Activated CD4-positive, alpha-beta T cell treated with anti-CD3 and anti-CD28 coated beads, Interleukin-2, amount 10 ng/mL, durations not matched to agents 24 days and 14 days (primary cell): ENCODE data around the gene CACNG7. TPM values are rescaled to one million over a fixed set of nuclear protein-coding genes. Genes with fewer than 3 reads are reported as not detected.

Experiments
- DNase-seq: peaks from one replicate; pipeline ENCODE4 v3.0.0; 2022
- H3K27ac Mint-ChIP-seq: one replicate; pipeline ENCODE4 v1.8.0; 2022; ENCODE audit warnings: mild to moderate bottlenecking, mixed read lengths
- H3K27me3 Mint-ChIP-seq: one replicate; pipeline ENCODE4 v1.8.0; 2022; ENCODE audit warnings: mixed read lengths
- H3K36me3 Mint-ChIP-seq: one replicate; pipeline ENCODE4 v1.8.0; 2022; ENCODE audit warnings: low read depth, mild to moderate bottlenecking, mixed read lengths
- H3K4me1 Mint-ChIP-seq: one replicate; pipeline ENCODE4 v1.8.0; 2021; ENCODE audit warnings: mixed read lengths
- H3K4me3 Mint-ChIP-seq: one replicate; pipeline ENCODE4 v1.8.0; 2022; ENCODE audit warnings: mild to moderate bottlenecking, moderate library complexity, mixed read lengths
- H3K9me3 Mint-ChIP-seq: one replicate; pipeline ENCODE4 v1.8.0; 2021; ENCODE audit warnings: mixed read lengths
- intact Hi-C: fragments of 100-400 bp; cut with micrococcal nuclease; formaldehyde crosslinking; loops from one replicate; pipeline ENCODE4 v1.15.1; 2023
- total RNA-seq: library from RNA; stranded (reverse); gene quantifications from 2 replicates; pipeline ENCODE4 v1.2.3, GENCODE V29; 2022

CACNG7 gene
- total RNA-seq, 1 donor from 2014 or later, result not detected

DNA sequence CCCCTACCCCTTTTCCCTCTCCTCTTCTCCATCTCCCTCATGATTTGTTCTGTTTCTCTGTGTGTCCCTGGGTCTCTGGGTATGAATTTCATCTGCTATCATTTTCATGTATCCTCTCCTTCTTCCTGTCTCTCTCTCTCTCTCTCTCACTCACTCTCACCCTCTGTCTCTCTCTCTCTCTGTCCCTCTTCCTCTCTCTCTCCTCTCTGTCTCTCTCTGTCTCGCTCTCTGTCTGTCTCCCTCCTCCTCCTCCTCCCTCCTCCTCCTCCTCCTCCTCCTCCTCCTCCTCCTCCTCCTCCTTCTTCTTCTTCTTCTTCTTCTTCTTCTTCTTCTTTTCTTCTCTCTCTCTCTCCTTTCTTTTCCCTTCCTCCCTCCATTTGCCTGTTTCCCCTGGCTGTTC lies 3.3 kb upstream of the CACNG7 start:
- Mint-ChIP-seq H3K9me3 (no peaks in the 10 kb centered on the region), H3K4me3 (no peak overlapping the region), H3K27me3 (peaks cover 54% of the 10 kb centered on the region), H3K4me1 (peaks cover 17% of the 10 kb centered on the region), H3K36me3 (peaks cover 8% of the 10 kb centered on the region), H3K27ac (no peak overlapping the region)
- DNase-seq, result no peak
- intact Hi-C loops, result loop anchor here (1.0 to 10.0 kb wide), 3 partner anchors 61 to 119 kb away; no protein-coding TSS in a partner anchor

DNA sequence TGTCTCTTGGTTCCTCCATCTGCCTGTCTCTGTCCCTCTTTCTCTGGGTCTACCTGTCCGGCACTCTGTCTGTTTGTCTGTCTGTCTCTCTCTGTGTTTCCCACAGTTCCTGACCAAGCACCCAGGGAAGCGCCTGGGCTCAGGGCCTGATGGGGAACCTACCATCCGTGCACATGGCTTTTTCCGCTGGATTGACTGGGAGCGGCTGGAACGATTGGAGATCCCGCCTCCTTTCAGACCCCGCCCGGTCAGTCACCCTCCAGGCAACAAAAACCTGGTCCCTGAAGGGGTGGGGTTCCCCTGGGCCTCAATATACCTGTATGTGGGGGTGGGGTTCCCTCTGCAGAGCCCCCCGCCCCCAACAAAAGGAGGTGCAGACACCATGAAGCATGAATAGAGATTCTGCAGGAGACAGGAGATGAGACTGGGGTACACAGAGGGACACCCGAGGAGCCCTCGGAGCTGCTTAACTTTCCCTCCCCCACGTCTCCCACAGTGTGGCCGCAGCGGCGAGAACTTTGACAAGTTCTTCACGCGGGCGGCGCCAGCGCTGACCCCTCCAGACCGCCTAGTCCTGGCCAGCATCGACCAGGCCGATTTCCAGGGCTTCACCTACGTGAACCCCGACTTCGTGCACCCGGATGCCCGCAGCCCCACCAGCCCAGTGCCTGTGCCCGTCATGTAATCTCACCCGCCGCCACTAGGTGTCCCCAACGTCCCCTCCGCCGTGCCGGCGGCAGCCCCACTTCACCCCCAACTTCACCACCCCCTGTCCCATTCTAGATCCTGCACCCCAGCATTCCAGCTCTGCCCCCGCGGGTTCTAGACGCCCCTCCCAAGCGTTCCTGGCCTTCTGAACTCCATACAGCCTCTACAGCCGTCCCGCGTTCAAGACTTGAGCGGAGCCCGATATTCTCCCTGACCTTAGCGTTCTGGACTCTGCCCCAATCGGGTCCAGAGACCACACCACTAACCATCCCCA lies 2.6 kb upstream of the CACNG7 start:
- peaks cover 60% of the 10 kb centered on the region for H3K27me3 Mint-ChIP-seq
- peaks cover 8% of the 10 kb centered on the region for H3K36me3 Mint-ChIP-seq
- peak; percentile 92 for DNase-seq
- no peaks in the 10 kb centered on the region for H3K9me3 Mint-ChIP-seq
- intact Hi-C loops, result loop anchor here (1.0 to 10.0 kb wide), 3 partner anchors 62 to 118 kb away; no protein-coding TSS in a partner anchor
- H3K4me1 Mint-ChIP-seq, result peaks cover 17% of the 10 kb centered on the region
- H3K4me3 Mint-ChIP-seq, result no peak overlapping the region
- no peak overlapping the region for H3K27ac Mint-ChIP-seq

DNA sequence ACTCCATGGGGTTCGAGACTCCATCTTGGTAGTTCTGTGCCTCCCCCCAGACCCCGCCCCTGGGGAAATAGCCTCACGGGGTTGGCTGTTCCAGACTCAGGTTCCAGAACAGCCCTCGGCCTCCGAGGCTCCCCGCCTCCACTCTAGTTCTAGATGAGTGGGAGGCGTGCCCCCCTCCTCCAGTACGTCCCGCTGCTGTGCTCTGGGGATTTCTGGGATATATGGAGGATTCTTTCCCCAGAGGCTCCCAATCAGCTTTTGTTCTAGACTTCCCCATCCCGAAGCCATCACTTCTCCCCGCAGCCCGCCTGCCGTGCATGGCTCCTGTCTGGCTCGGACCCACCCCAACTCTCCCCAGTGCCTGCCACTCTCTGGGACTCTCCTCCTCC lies 1.9 kb upstream of the CACNG7 start:
- no peaks in the 10 kb centered on the region for H3K9me3 Mint-ChIP-seq
- H3K27ac Mint-ChIP-seq, result no peak overlapping the region
- H3K36me3 Mint-ChIP-seq, result peaks cover 8% of the 10 kb centered on the region
- peaks cover 67% of the 10 kb centered on the region for H3K27me3 Mint-ChIP-seq
- no peak overlapping the region for H3K4me3 Mint-ChIP-seq
- intact Hi-C loops, result loop anchor here (5.0 to 10.0 kb wide), 2 partner anchors 62 to 70 kb away; no protein-coding TSS in a partner anchor
- DNase-seq, result no peak
- peaks cover 17% of the 10 kb centered on the region for H3K4me1 Mint-ChIP-seq

DNA sequence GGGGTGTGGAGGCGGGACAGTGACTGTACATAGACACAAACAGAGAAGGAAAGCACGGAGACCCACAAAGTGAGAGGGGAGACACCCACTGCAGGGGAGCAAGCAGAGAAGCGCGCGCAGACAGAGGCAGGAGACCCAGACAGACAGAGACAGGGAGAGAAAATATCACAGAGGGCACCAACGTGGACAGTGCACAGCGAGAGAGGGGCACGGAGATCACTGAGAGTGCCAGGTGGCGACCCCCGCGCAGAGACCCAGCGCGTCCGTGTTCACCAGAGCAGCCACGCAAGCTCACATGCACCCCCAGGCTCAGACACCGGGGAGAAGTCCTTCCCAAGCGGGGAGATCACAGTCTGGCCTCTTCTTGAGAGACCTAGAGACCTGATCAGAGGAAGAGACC lies 1.4 kb upstream of the CACNG7 start:
- peaks cover 8% of the 10 kb centered on the region for H3K36me3 Mint-ChIP-seq
- peak overlapping the region; percentile 8 for H3K4me3 Mint-ChIP-seq
- DNase-seq, result no peak
- no peak overlapping the region for H3K27ac Mint-ChIP-seq
- intact Hi-C loops, result loop anchor here (5.0 to 10.0 kb wide), 2 partner anchors 63 to 70 kb away; no protein-coding TSS in a partner anchor
- no peaks in the 10 kb centered on the region for H3K9me3 Mint-ChIP-seq
- peaks cover 17% of the 10 kb centered on the region for H3K4me1 Mint-ChIP-seq
- peaks cover 67% of the 10 kb centered on the region for H3K27me3 Mint-ChIP-seq

DNA sequence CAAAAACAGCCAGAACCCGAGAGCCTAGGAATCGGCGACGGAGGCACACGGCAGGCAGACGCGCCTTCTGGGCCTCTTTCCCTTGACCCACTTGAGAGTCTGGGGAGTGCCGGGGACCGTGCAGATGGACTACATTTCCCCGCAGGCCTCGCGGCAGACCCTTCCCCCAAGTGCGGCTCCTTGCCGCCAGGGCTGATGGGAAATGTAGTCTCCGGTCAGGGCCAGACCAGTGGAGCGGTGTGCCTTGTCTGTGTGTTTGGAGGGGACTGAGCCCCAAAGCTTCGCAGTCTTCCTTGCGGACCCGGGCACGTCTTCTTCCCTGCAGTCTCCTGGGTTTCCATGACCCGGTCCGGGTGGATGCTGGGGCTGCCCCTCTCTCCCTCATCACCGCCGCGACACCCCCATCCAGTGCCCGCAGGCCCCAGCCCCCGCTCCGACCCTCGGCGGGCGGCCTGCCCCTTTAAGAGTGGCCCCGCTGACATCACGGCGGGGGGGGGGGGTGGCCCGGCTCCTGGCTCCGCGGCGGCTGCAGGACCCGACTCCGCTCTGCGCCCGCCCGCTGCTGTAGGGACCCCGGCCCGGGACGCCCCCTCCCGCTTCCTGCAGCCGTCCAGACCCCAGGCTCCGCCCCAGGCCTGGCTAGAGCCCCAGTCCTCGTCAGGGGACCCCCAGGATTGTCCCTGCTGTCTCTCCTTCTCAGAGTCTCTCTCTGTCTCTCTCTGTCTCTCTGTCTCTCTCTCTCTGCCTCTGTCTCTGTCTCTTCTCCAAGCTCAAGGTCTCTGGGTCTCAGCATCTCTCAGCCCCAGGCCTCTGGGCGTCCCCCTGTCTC lies 758 bp upstream of the CACNG7 start:
- peak overlapping the region; percentile 29 for H3K4me3 Mint-ChIP-seq
- H3K27ac Mint-ChIP-seq, result peak overlapping the region; percentile 5
- peaks cover 8% of the 10 kb centered on the region for H3K36me3 Mint-ChIP-seq
- H3K9me3 Mint-ChIP-seq, result no peaks in the 10 kb centered on the region
- intact Hi-C loops, result loop anchor here (5.0 to 10.0 kb wide), 2 partner anchors 64 to 69 kb away; no protein-coding TSS in a partner anchor
- peaks cover 66% of the 10 kb centered on the region for H3K27me3 Mint-ChIP-seq
- peak; percentile 83 for DNase-seq
- H3K4me1 Mint-ChIP-seq, result peaks cover 17% of the 10 kb centered on the region

DNA sequence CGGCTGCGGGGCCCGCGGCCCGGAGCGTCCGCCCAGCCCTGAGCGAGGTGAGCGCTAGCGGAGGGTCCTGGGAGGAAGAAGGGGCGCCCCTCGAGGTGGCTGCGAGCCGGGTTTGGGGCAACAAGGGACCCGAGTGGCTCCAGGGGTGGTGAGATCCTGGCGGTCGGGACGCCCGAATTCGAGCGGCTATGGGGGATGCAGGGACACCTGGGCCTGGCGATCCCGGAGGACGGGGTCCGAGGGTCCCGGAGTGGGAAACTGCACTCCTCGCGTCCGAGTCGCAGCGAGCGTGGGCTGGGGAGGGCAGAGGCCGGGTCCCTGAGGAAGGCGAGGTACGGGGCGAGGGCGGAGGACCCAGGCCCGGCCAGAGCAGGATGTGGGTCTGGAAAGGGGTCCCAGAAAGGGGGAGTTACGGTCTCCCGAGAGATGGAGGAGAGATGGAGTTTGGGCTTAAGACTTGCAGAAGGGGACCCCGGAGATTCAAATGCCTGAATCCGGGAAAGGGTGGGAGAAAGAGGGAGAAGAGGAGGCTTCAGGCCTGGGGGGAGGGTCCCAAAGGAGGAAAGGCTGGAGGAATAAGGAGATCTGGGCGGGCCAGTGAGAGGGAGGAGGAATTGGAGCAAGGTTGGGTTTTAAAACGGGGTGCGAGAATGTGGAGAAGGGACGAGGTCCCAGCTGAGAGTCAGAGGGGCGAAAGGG lies 542 bp downstream of the CACNG7 start:
- intact Hi-C loops, result loop anchor here (5.0 to 10.0 kb wide), 2 partner anchors 65 to 68 kb away; no protein-coding TSS in a partner anchor
- no peak overlapping the region for H3K27ac Mint-ChIP-seq
- no peak overlapping the region for H3K4me3 Mint-ChIP-seq
- H3K27me3 Mint-ChIP-seq, result peaks cover 64% of the 10 kb centered on the region
- no peaks in the 10 kb centered on the region for H3K9me3 Mint-ChIP-seq
- no peak for DNase-seq
- H3K4me1 Mint-ChIP-seq, result peaks cover 17% of the 10 kb centered on the region
- peaks cover 8% of the 10 kb centered on the region for H3K36me3 Mint-ChIP-seq

DNA sequence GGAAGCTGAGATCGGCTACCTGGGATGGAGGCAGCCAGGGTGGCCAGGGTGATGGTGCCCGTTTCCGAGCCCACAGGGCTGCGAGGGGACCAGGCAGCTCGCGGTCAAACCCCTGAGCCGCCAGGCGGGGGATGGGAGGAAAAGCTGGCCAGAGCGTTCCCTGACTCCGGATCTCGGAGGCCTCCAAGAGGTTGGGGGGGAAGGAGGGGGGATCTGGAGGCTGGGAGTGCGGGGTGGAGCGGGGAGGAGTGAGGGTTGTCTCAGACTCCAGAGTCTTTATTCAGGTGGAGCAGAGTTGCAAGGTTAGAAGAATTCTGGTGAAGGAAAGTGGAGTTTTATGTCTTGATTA lies 1.1 kb downstream of the CACNG7 start:
- Mint-ChIP-seq H3K36me3 (peaks cover 8% of the 10 kb centered on the region), H3K9me3 (no peaks in the 10 kb centered on the region), H3K27ac (no peak overlapping the region), H3K4me1 (peaks cover 17% of the 10 kb centered on the region), H3K4me3 (no peak overlapping the region), H3K27me3 (peaks cover 60% of the 10 kb centered on the region)
- DNase-seq, result no peak
- intact Hi-C loops, result no loop called here

DNA sequence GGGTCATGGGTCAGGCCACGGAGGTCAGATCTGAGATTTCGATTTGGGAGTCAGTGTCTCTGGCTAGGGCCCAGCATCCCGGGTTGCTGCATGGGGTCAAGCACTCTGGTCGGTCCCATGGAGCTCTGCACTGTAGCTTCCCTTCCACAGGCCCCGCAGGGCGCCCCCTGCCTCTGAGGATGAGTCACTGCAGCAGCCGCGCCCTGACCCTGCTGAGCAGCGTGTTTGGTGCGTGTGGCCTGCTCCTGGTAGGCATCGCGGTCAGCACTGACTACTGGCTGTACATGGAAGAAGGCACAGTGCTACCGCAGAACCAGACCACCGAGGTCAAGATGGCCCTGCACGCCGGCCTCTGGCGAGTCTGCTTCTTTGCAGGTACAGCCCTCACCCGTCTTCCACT lies 3.6 kb downstream of the CACNG7 start:
- no peak overlapping the region for H3K4me3 Mint-ChIP-seq
- DNase-seq, result peak; percentile 66
- H3K27me3 Mint-ChIP-seq, result peaks cover 39% of the 10 kb centered on the region
- H3K4me1 Mint-ChIP-seq, result peaks cover 9% of the 10 kb centered on the region
- H3K27ac Mint-ChIP-seq, result no peak overlapping the region
- intact Hi-C loops, result no loop called here
- H3K36me3 Mint-ChIP-seq, result peaks cover 6% of the 10 kb centered on the region
- H3K9me3 Mint-ChIP-seq, result no peaks in the 10 kb centered on the region

DNA sequence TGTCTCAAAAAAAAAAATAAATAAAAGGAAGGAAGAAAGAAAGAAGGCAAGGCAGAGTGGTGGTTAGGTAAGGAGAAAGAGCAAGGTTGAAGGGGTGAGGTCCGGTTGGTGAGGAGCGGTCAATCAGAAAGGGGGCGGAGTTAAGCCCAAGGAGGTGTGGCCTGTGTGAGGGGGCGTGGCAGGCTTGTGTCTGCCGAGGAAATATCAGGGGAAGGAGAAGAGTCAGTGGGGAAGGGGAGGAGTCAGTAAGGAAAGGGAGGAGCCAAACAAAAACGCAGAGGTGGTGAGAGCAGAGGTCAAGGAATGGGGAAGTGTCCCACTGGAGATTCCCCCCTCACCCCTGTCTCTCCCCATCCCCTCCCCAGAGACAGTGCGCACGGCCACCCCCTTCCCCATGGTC lies 5.9 kb downstream of the CACNG7 start:
- Mint-ChIP-seq H3K4me1 (no peaks in the 10 kb centered on the region), H3K9me3 (no peaks in the 10 kb centered on the region), H3K27ac (no peak overlapping the region), H3K27me3 (peaks cover 21% of the 10 kb centered on the region), H3K36me3 (no peaks in the 10 kb centered on the region), H3K4me3 (no peak overlapping the region)
- intact Hi-C loops, result no loop called here
- DNase-seq, result no peak

DNA sequence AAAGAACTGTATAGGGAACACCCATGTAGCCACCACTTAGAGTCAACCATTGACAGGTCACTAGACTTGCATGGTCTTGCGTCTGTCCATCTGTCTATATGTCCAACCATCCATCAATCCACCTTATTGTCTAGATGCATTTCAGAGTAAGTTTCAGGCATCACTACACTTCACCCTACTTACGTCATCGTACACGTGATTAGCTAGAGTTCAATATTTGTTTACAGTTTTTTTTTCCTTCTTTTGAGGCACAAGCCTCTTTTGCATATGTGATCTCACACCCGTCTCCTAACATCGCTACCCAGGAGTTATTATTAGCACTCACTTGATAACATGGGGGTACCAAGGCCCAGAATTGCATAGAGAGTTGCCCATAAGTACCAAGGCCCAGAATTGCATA lies 6.9 kb downstream of the CACNG7 start:
- Mint-ChIP-seq H3K27me3 (peaks cover 12% of the 10 kb centered on the region), H3K4me3 (no peak overlapping the region), H3K27ac (no peak overlapping the region), H3K9me3 (no peaks in the 10 kb centered on the region), H3K4me1 (no peaks in the 10 kb centered on the region), H3K36me3 (no peaks in the 10 kb centered on the region)
- no peak for DNase-seq
- intact Hi-C loops, result no loop called here

DNA sequence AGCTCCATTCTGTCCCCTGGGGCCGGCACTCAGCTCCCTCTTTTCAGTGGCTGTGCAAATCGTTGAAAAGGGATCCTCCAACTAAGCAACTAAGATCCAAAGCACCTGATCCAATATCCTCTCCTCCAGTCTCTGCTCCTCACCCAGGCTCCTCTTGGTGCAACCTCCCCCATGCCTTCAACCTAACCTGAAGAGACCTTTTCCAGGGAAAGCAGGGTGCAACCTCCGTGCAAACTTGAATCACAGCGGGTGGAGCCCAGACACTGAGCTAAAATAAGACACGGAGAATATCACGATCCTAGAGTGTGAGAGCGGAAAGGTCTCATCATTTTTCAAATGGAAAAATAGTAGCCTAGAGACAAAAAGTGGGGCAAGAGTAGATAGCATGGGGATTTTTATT lies 8.3 kb downstream of the CACNG7 start:
- intact Hi-C loops, result no loop called here
- Mint-ChIP-seq H3K27ac (no peak overlapping the region), H3K36me3 (no peaks in the 10 kb centered on the region), H3K9me3 (no peaks in the 10 kb centered on the region), H3K27me3 (no peaks in the 10 kb centered on the region), H3K4me3 (no peak overlapping the region), H3K4me1 (no peaks in the 10 kb centered on the region)
- DNase-seq, result no peak

DNA sequence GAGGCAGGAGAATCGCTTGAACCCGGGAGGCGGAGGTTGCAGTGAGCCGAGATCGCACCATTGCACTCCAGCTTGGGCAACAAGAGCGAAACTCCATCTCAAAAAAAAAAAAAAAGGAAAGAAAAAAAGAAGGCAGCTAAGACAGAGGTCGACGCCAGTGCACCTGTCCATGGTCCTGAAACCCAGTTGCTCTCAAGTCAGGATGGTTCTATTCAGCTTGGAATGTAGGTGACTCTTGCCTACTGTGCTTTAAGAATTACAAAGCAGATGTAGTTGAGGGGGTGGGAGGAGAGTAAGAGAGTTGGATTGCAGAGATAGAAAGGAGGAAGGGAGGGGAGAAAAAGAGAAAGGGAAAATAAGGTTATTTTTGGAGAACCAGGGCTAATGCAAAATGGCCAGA lies 18.7 kb downstream of the CACNG7 start:
- DNase-seq, result peak; percentile 81
- H3K4me3 Mint-ChIP-seq, result no peak overlapping the region
- no peaks in the 10 kb centered on the region for H3K36me3 Mint-ChIP-seq
- H3K9me3 Mint-ChIP-seq, result peaks cover 8% of the 10 kb centered on the region
- intact Hi-C loops, result no loop called here
- no peaks in the 10 kb centered on the region for H3K27me3 Mint-ChIP-seq
- H3K4me1 Mint-ChIP-seq, result no peaks in the 10 kb centered on the region
- H3K27ac Mint-ChIP-seq, result no peak overlapping the region

DNA sequence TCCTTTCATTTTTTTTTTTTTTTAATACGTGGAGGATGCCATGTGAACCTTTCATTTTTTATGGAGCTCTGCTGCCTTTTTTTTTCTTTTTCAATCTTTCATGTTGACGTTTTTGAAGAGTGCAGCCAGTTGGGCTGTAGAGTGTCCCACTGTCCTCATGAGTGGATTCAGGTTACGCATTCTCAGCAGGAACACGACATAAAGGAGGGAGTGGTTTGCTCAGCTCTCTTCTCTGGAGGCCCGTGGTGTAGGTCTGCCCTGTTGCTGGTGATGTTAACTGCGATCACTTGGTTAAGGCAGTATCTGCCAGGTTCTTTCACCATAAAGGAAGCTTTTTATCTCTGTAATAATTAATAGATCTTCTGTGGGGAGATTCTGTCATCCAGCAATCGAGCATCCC lies 27.0 kb downstream of the CACNG7 start:
- Mint-ChIP-seq H3K27me3 (peaks cover under 1% of the 10 kb centered on the region), H3K4me1 (no peaks in the 10 kb centered on the region), H3K9me3 (no peaks in the 10 kb centered on the region), H3K27ac (no peak overlapping the region), H3K4me3 (no peak overlapping the region), H3K36me3 (no peaks in the 10 kb centered on the region)
- no peak for DNase-seq
- intact Hi-C loops, result no loop called here
